BLaER1 treated with 17β-estradiol and CSF1 and Interleukin-3, amounts not matched to agents 10 nM and 100 nM (cell line): ENCODE data around the gene IL18R1.

Source experiments
- H3K27ac ChIP-seq, 11 experiments: shearing (Covaris generic); formaldehyde crosslinking; 2 replicates each; pipeline ENCODE4 v1.8.1; 2022
- H3K27me3 ChIP-seq, 11 experiments: shearing (Covaris generic); formaldehyde crosslinking; 2 replicates each; pipeline ENCODE4 v1.8.1; 2022
- H3K36me3 ChIP-seq, 11 experiments: shearing (Covaris generic); formaldehyde crosslinking; 2 replicates each; pipeline ENCODE4 v1.8.1; 2022
- H3K4me1 ChIP-seq, 10 experiments: shearing (Covaris generic); formaldehyde crosslinking; 2 replicates each; pipeline ENCODE4 v1.8.1; 2022
- H3K4me2 ChIP-seq, 11 experiments: shearing (Covaris generic); formaldehyde crosslinking; 2 replicates each; pipeline ENCODE4 v1.8.1; 2022
- H3K4me3 ChIP-seq, 10 experiments: shearing (Covaris generic); formaldehyde crosslinking; 2 replicates each; pipeline ENCODE4 v1.8.1; 2022
- H3K9ac ChIP-seq, 11 experiments: shearing (Covaris generic); formaldehyde crosslinking; 2 replicates each; pipeline ENCODE4 v1.8.1; 2022
- H3K9me3 ChIP-seq, 11 experiments: shearing (Covaris generic); formaldehyde crosslinking; replicated peaks in 1 of 11; 2 replicates each; pipeline ENCODE4 v1.8.1; 2022
- H4K20me1 ChIP-seq, 11 experiments: shearing (Covaris generic); formaldehyde crosslinking; 2 replicates each; pipeline ENCODE4 v1.8.1; 2022
- Cebpa-rat ChIP-seq, 11 experiments: shearing (Covaris generic); IDR thresholded peaks; 2 replicates each; pipeline ENCODE4 v1.8.1; 2022

The IL18R1 gene

DNA sequence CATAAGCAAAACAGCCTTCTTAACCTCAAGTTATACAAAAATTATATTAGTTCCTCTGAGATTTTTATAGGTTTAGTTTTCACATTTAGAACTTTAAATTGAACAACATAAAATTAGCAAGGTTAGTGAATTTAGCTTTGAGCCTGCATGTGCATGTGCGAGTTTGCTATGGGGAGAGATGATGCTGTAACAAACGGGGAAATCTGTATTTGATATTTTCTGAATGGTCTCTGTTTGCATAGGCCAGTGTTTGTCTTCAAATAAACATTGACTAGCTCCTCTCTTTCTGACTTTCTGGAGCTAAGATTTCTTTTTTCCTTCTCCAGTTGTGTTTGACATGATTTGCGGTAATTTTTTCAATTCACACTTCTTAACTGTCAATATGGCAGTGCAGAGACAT lies 36.5 kb downstream of the IL18R1 start:
- H3K27ac ChIP-seq = no peak overlapping the region
- H4K20me1 ChIP-seq = no peaks in the 10 kb centered on the region
- no peak overlapping the region for H3K4me2 ChIP-seq
- H3K9ac ChIP-seq = no peak overlapping the region
- H3K4me1 ChIP-seq = no peaks in the 10 kb centered on the region
- H3K27me3 ChIP-seq = no peaks in the 10 kb centered on the region
- H3K9me3 ChIP-seq = no peaks in the 10 kb centered on the region
- H3K4me3 ChIP-seq = no peak overlapping the region
- no peaks in the 10 kb centered on the region for H3K36me3 ChIP-seq
- no peak for TF ChIP-seq Cebpa-rat (IDR thresholded peaks at IDR 0.05)

DNA sequence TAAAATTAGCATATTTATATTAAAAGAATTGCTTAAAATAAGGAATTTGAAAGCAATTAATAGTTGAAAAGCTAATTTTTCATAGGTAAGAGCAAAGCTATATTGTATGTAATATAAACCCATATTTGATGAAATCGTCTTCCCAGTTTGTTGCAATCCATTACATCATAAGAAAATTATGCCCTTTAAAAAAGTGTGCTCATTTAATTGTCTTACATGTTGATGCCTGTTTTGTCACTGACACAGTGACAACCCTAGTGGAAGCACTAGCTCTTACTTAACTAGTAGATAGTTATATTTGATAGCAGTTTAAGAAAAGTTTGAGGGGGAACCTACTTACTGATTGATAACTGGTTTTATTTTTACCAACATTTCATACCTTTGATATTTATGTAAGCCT lies 37.3 kb downstream of the IL18R1 start:
- H3K27ac ChIP-seq = no peak overlapping the region
- no peaks in the 10 kb centered on the region for H3K36me3 ChIP-seq
- no peaks in the 10 kb centered on the region for H3K9me3 ChIP-seq
- H3K4me1 ChIP-seq = no peaks in the 10 kb centered on the region
- H3K4me3 ChIP-seq = no peak overlapping the region
- H3K9ac ChIP-seq = no peak overlapping the region
- no peaks in the 10 kb centered on the region for H3K27me3 ChIP-seq
- TF ChIP-seq Cebpa-rat (IDR thresholded peaks at IDR 0.05) = no peak
- no peak overlapping the region for H3K4me2 ChIP-seq
- H4K20me1 ChIP-seq = no peaks in the 10 kb centered on the region

DNA sequence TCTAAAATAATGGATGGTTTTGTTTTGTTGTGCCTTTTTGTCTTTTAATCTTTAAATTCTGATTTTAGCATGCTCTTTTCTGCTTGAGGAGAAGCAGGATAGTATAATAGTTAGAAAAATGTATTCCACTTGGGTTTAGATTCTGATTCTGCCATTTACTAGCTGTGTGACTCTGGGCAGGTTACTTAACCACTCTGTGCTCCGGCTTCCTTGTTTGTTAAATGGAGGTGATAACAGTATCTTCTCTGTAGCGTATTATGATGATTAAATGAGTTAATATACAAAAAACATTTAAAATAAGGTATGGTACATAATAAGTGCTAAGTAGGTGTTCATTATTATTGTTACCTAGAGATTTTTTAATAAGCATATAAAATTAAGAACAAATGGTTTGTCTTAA lies 40.4 kb downstream of the IL18R1 start:
- no peak for TF ChIP-seq Cebpa-rat (IDR thresholded peaks at IDR 0.05)
- Histone ChIP-seq H3K36me3 (no peaks in the 10 kb centered on the region), H3K27ac (no peak overlapping the region), H3K9ac (no peak overlapping the region), H3K4me3 (no peak overlapping the region), H3K9me3 (no peaks in the 10 kb centered on the region), H3K27me3 (no peaks in the 10 kb centered on the region), H3K4me1 (no peaks in the 10 kb centered on the region), H4K20me1 (no peaks in the 10 kb centered on the region), H3K4me2 (no peak overlapping the region)

DNA sequence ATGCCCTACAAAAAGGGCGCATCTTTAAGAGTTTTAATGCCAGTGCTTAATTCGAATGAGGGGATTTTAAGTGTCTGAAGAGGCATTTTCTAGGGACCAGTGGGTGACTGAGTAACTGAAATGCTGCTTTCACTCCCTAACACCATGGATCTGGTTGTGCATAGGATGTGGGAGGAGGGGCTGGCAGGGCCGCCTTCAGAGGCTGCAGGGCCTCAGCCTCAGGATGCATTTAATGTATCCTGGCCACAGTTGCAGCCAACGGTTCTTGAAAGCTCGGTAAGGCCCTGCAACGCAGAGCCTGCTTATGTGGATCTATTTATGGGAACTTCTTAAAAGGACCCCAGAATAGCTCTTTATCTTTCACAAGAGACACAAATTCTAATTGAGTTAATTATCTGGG lies 41.6 kb downstream of the IL18R1 start:
- H3K9me3 ChIP-seq = no peaks in the 10 kb centered on the region
- no peak overlapping the region for H3K4me3 ChIP-seq
- no peaks in the 10 kb centered on the region for H3K4me1 ChIP-seq
- H4K20me1 ChIP-seq = no peaks in the 10 kb centered on the region
- no peak for TF ChIP-seq Cebpa-rat (IDR thresholded peaks at IDR 0.05)
- no peak overlapping the region for H3K9ac ChIP-seq
- no peak overlapping the region for H3K27ac ChIP-seq
- no peaks in the 10 kb centered on the region for H3K27me3 ChIP-seq
- no peaks in the 10 kb centered on the region for H3K36me3 ChIP-seq
- H3K4me2 ChIP-seq = no peak overlapping the region

DNA sequence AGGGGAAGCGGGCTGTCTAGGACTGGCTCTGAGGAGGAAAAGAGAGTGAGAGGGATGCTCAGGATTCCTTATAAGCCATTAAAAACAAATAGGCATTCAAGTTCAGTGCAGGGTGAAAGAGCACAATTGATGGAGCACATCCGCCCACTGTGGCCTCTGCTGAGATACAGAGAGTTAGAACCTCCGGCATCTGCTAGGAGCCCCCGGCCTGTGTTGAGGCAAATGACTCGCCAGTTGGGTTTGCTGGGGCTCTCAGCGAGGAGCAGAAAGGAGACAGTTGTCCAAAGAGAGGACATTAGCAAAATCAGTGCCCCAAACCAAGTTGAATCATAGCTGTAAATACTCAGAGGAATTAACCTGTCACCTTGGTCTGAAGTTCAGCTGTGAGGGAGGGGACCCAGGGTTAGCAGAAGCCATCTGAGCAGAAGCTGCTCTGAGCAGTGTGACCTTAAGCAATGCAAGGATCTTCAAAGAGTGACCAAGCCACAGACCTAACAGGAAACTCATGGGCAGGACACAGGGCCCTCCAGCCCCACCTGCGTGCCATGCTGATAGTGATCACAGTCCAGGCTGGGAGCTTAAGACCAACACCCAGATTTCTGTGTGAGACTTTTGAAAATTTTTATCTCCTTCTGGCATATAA lies 44.0 kb downstream of the IL18R1 start:
- H3K4me2 ChIP-seq = no peak overlapping the region
- no peaks in the 10 kb centered on the region for H3K27me3 ChIP-seq
- H3K9ac ChIP-seq = no peak overlapping the region
- no peak for TF ChIP-seq Cebpa-rat (IDR thresholded peaks at IDR 0.05)
- H3K9me3 ChIP-seq = no peaks in the 10 kb centered on the region
- no peak overlapping the region for H3K4me3 ChIP-seq
- H3K27ac ChIP-seq = no peak overlapping the region
- H3K4me1 ChIP-seq = no peaks in the 10 kb centered on the region
- no peaks in the 10 kb centered on the region for H3K36me3 ChIP-seq
- no peaks in the 10 kb centered on the region for H4K20me1 ChIP-seq

DNA sequence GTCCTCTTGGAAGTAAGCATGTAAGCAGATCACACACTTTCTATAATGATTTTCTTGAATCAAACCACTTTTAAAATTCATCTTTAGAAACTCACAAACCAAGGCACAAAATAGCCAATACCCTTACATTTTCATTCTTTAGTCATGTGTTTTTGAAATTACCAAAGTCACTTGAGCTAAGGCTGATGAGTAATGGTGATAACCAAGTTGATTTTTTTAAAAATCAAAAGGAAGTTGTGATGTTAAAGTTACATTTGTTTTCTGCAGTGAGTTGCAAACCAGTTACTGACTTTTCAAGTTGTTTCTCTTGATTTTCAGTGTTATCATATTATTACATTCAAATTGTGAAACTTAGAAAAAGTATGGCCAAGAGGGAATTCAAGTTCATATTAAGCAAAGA lies 45.9 kb downstream of the IL18R1 start:
- Histone ChIP-seq H3K4me3 (no peak overlapping the region), H3K4me2 (no peak overlapping the region), H3K9me3 (no peaks in the 10 kb centered on the region), H3K36me3 (no peaks in the 10 kb centered on the region), H4K20me1 (no peaks in the 10 kb centered on the region), H3K27me3 (no peaks in the 10 kb centered on the region), H3K4me1 (no peaks in the 10 kb centered on the region), H3K27ac (no peak overlapping the region), H3K9ac (no peak overlapping the region)
- TF ChIP-seq Cebpa-rat (IDR thresholded peaks at IDR 0.05) = no peak

DNA sequence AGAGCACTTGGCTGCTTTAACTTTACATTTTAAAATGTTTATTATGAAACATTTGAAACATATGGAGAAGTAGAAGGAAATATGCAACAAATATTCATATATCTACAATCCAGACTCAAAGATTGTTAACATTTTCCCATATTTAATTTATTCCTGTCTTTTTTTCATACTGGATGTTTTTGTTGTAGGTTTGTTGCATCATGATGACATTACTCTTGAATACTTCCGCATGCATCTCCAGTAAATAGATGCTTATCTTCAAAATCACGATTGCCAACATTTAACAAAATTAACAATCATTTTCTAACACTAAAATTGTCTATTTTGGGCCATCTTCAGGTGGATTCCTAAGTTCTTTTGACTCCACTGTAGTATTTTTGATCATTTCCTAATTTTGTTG lies 46.3 kb downstream of the IL18R1 start:
- Histone ChIP-seq H3K9ac (no peak overlapping the region), H3K36me3 (no peaks in the 10 kb centered on the region), H3K4me2 (no peak overlapping the region), H3K9me3 (no peaks in the 10 kb centered on the region), H3K27ac (no peak overlapping the region), H3K4me3 (no peak overlapping the region), H4K20me1 (no peaks in the 10 kb centered on the region), H3K4me1 (no peaks in the 10 kb centered on the region), H3K27me3 (no peaks in the 10 kb centered on the region)
- no peak for TF ChIP-seq Cebpa-rat (IDR thresholded peaks at IDR 0.05)

DNA sequence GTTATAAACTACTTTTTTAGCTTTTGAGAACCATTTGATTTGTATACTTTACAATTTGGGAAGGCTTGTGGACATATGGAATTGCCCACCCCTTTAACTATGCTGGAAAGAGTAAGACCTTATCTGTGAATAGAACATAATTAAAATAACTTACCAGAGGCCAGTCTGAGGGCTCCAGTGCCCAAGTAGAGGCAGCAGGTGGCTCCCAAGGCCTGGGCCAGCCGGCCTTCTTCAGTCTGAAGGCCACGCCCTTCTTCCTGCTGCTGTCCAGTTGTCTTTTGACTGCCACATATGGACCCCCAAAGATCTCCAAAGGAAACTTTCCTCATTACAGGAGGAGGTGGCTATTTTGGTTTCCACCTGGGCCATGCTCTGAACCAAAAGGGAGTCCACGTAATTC lies 55.4 kb downstream of the IL18R1 start:
- no peak for TF ChIP-seq Cebpa-rat (IDR thresholded peaks at IDR 0.05)
- H3K9ac ChIP-seq = no peak overlapping the region
- H3K4me1 ChIP-seq = no peaks in the 10 kb centered on the region
- peaks cover 40 to 77% (median 55%) of the 10 kb centered on the region in 11 experiments for H3K9me3 ChIP-seq
- peaks cover 0 to 10% (median 0%) of the 10 kb centered on the region in 11 experiments; a peak in 2 of 22 replicates for H3K36me3 ChIP-seq
- no peaks in the 10 kb centered on the region for H3K27me3 ChIP-seq
- no peak overlapping the region for H3K27ac ChIP-seq
- H3K4me2 ChIP-seq = no peak overlapping the region
- H4K20me1 ChIP-seq = no peaks in the 10 kb centered on the region
- no peak overlapping the region; a peak in 1 of 20 replicates for H3K4me3 ChIP-seq

DNA sequence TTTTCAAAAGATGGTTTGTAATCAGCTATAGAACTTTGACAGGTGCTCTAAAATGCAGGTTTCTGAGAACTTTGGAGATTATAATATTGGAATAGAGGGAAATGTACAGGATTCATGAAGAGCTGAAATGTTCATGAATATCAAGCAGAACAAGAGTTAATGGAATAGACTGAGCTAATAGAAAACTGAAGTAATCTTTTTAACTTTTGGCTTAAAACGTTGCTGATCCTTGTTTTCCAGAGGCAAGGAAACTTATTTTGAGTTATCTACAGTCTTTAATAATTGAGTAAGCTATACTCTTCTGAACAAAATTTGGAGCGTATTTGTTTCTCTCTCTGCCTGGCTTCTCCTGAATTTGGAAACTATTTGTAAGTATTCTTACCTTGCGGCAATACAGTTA lies 56.6 kb downstream of the IL18R1 start:
- Histone ChIP-seq H3K9ac (no peak overlapping the region), H3K36me3 (peaks cover 0 to 10% (median 0%) of the 10 kb centered on the region in 11 experiments; a peak in 2 of 22 replicates), H3K27ac (no peak overlapping the region), H3K4me1 (peaks cover 0 to 6% (median under 1%) of the 10 kb centered on the region in 10 experiments; a peak in 9 of 20 replicates), H3K4me3 (no peak overlapping the region), H3K27me3 (no peaks in the 10 kb centered on the region), H3K4me2 (no peak overlapping the region), H3K9me3 (peaks cover 43 to 86% (median 61%) of the 10 kb centered on the region in 11 experiments), H4K20me1 (no peaks in the 10 kb centered on the region)
- no peak for TF ChIP-seq Cebpa-rat (IDR thresholded peaks at IDR 0.05)

DNA sequence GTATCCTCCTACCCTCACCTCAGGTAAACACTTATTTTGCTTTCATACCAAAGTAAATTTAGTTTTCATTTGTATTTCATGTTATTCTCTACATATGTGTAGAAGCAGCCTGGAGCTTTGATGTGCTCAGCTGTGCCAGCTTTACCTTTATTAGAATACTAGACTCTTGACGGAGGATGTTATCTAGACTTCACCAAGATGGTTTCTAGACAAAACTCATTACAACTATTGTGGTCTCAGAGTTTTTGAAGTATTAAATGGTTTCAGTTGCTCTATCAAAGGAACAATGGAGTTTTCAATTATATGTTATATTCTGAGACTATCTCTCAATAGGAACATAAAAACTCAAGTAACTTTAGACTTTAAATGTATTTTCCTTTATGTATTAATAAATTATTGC lies 62.4 kb downstream of the IL18R1 start:
- no peaks in the 10 kb centered on the region for H3K27me3 ChIP-seq
- H3K27ac ChIP-seq = peak overlapping the region in 9 of 11 experiments; percentile 56 to 85 (median 78); a peak in 18 of 22 replicates
- no peak overlapping the region for H3K4me3 ChIP-seq
- H3K9me3 ChIP-seq = peaks cover 17 to 48% (median 30%) of the 10 kb centered on the region in 11 experiments
- H3K36me3 ChIP-seq = no peaks in the 10 kb centered on the region
- H3K4me1 ChIP-seq = peaks cover 20 to 60% (median 29%) of the 10 kb centered on the region in 10 experiments
- peak overlapping the region; percentile 24 to 75 (median 62); a peak in 20 of 22 replicates for H3K4me2 ChIP-seq
- TF ChIP-seq Cebpa-rat (IDR thresholded peaks at IDR 0.05) = no peak
- H3K9ac ChIP-seq = peak overlapping the region in 7 of 11 experiments; percentile 4 to 40 (median 30); a peak in 6 of 22 replicates
- H4K20me1 ChIP-seq = no peaks in the 10 kb centered on the region
